Epithelial cell of proximal tubule (primary cell): Measurements from ENCODE around the gene CDKL5. TPM values are rescaled to one million over a fixed set of nuclear protein-coding genes. Genes with fewer than 3 reads are reported as not detected.

Experiments
- DNase-seq: peaks from one replicate; pipeline ENCODE4 v3.0.0-alpha.2; 2011; ENCODE audit warnings: low read depth
- H3K4me3 ChIP-seq: 2 replicates; pipeline ENCODE4 v1.5.1; 2011; ENCODE audit warnings: low read depth, mild to moderate bottlenecking, low read length
- total RNA-seq: library from RNA; depleted of rRNA; stranded (reverse); fragments of >200 nt; gene quantifications from 2 replicates; pipeline ENCODE4 v1.2.3, GENCODE V29; 2015
- TF ChIP-seq, protein P1 (sequence below): conservative IDR thresholded peaks from 2 replicates; pipeline ENCODE4 v1.5.1; 2012; ENCODE audit warnings: low read depth, mild to moderate bottlenecking, low read length

The CDKL5 gene
- total RNA-seq, 1 donor from 2014 or later: 5.0 TPM

- DNase-seq: no peak
- TF ChIP-seq, protein P1, sequence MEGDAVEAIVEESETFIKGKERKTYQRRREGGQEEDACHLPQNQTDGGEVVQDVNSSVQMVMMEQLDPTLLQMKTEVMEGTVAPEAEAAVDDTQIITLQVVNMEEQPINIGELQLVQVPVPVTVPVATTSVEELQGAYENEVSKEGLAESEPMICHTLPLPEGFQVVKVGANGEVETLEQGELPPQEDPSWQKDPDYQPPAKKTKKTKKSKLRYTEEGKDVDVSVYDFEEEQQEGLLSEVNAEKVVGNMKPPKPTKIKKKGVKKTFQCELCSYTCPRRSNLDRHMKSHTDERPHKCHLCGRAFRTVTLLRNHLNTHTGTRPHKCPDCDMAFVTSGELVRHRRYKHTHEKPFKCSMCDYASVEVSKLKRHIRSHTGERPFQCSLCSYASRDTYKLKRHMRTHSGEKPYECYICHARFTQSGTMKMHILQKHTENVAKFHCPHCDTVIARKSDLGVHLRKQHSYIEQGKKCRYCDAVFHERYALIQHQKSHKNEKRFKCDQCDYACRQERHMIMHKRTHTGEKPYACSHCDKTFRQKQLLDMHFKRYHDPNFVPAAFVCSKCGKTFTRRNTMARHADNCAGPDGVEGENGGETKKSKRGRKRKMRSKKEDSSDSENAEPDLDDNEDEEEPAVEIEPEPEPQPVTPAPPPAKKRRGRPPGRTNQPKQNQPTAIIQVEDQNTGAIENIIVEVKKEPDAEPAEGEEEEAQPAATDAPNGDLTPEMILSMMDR: no peak
Measured at GRCh38 chrX:18664947-18665346, 239.5 kb downstream of the CDKL5 start.

GRCh38 chrX:18666614-18667013 lies 241.2 kb downstream of the CDKL5 start:
- no peak overlapping the region for H3K4me3 ChIP-seq
- TF ChIP-seq, protein P1: no peak
- DNase-seq: no peak

More at GRCh38 chrX:18664947-18665346, 239.5 kb downstream of the CDKL5 start:
- H3K4me3 ChIP-seq: no peak overlapping the region

DNA sequence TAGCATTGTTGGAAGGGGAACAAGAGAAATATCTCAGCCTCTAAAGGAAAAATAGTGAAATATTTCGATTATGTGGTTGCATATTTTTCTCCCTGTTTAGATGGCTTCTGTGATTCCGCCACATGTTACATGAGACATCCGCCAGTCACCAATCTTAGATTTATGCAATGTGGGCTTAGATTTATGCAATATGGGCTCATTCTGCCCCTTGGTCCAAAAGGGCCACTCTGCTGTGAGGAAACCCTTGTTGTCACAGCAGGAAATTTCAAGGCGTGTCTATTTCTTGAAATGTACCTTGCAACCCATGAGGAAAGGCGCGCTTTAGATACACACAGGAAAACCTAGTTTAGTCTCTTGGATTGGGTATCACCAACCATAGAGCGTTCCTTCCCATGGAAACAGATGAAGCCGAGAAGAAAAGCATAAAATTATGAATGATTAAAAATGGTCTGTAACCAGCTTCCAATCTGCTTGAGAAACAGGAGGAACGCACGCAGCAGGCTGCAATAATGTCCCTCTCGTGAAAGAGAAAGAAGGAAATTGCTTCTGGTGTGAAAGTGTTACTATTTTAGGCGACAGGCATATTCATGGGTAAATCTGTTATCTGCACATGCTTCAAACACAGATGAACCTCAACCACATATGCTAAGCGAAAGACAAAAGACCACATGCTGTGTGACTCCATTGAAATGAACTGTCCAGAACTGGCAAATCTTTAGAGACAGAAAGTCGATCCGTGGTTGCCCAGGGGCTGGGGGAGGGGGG lies 242.8 kb downstream of the CDKL5 start:
- no peak overlapping the region for H3K4me3 ChIP-seq
- TF ChIP-seq, protein P1: no peak

DNA sequence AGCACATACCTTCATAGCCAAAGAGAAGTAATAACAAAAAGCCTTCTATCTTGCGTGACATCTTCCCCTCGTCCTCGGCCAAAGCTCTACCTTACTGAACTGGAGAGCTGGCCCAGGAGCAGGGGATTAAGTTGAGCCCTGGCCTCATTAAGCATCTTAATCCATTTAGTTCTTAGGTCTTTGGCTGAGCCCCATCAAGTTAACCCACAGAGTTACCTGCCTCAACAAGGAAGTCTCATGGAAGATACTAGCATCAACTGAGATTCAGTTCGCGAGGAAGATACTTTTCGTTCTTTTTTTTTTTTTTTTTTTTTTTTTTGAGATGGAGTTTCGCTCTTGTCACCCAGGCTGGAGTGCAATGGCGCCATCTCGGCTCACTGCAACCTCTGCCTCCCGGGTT lies 246.6 kb downstream of the CDKL5 start, which contains the start of gene RS1:
Gene RS1, minus strand, starts transcription at position 101 of the 400 bp plus-strand sequence. Its CDS starts 40 bp downstream, at position 61.
- no peak for DNase-seq
- TF ChIP-seq, protein P1: no peak

More for the DNA sequence above, 242.8 kb downstream of the CDKL5 start:
- DNase-seq: no peak

DNA sequence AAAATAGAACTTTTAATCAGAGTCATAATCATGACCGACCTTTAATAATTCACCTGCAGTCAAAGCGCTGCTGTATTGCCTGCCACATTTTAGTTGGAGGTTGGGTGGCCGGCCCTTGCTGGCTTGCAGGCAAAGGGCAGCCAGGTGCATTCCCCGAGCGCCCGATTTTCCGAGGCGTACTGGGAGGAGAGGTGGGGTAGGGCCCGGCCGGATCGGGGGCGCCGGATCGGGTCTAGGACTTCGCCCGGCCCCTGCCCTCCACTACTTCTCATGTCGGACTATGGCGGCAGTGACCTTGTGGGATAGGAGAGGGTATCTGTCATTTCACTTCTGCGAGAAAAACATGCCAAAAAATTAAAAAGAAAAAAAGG lies 249.0 kb downstream of the CDKL5 start:
- DNase-seq: no peak
- H3K4me3 ChIP-seq: peak overlapping the region; percentile 62
- TF ChIP-seq, protein P1: no peak

More for the DNA sequence above, 246.6 kb downstream of the CDKL5 start, which contains the start of gene RS1:
- H3K4me3 ChIP-seq: no peak within 1 kb of the TSS

- peak overlapping the region; percentile 68 for H3K4me3 ChIP-seq
- TF ChIP-seq, protein P1: no peak
- no peak for DNase-seq
Measured at GRCh38 chrX:18674788-18675735, 249.7 kb downstream of the CDKL5 start.
